Natural killer cell (primary cell): Measurements from ENCODE around the gene ENAH. TPM values are rescaled to one million over a fixed set of nuclear protein-coding genes. Genes with fewer than 3 reads are reported as not detected.
"Not testable (repeated sequence)": the region's sequence is repeated elsewhere in the genome, so short reads cannot be mapped to it uniquely, and the experiment has no call there.

Source experiments
- ATAC-seq, 3 donors: fragments of 150-1000 bp in 2 of 3; fragments of 200-7000 bp in 1 of 3; cut with Tn5 transposase; 1 replicate in 1 of 3; 2 replicates in 2 of 3; pipeline ENCODE4 v1.10.0; 2021; ENCODE audit warnings: mild to moderate bottlenecking in 2 of 3, moderate library complexity in 2 of 3
- DNase-seq, 2 donors: peaks; one replicate each; pipeline versions ENCODE4 v3.0.0 to v3.0.0-alpha.2; 2013 to 2021; ENCODE audit warnings: mixed read lengths in 1 of 2
- H3K27ac ChIP-seq: one replicate; pipeline ENCODE4 v1.5.1; 2013; ENCODE audit warnings: mild to moderate bottlenecking, low read length
- H3K27me3 ChIP-seq: one replicate; pipeline ENCODE4 v1.6.1; 2013; ENCODE audit warnings: low read length; ENCODE audit not compliant: control insufficient read depth, insufficient read depth
- H3K36me3 ChIP-seq: one replicate; pipeline ENCODE4 v1.6.1; 2013; ENCODE audit warnings: low read length; ENCODE audit not compliant: control insufficient read depth, insufficient read depth
- H3K4me1 ChIP-seq: one replicate; pipeline ENCODE4 v1.6.1; 2013; ENCODE audit warnings: low read length; ENCODE audit not compliant: control insufficient read depth, insufficient read depth
- H3K4me3 ChIP-seq: one replicate; pipeline ENCODE4 v1.5.1; 2013; ENCODE audit warnings: low read length
- H3K9me3 ChIP-seq: one replicate; pipeline ENCODE4 v1.6.1; 2013; ENCODE audit warnings: low read length; ENCODE audit not compliant: control insufficient read depth, insufficient read depth
- H3K27ac Mint-ChIP-seq, 2 donors: one replicate each; pipeline ENCODE4 v1.8.0; 2022; ENCODE audit warnings: mild to moderate bottlenecking in 2 of 2, mixed read lengths in 2 of 2, moderate library complexity in 1 of 2
- H3K27me3 Mint-ChIP-seq, 2 donors: one replicate each; pipeline ENCODE4 v1.8.0; 2022; ENCODE audit warnings: low read depth in 2 of 2, mixed read lengths in 2 of 2
- H3K36me3 Mint-ChIP-seq: one replicate; pipeline ENCODE4 v1.8.0; 2022; ENCODE audit warnings: mixed read lengths
- H3K4me1 Mint-ChIP-seq, 2 donors: one replicate each; pipeline ENCODE4 v1.8.0; 2022; ENCODE audit warnings: mixed read lengths in 2 of 2
- H3K4me3 Mint-ChIP-seq: one replicate; pipeline ENCODE4 v1.8.0; 2022; ENCODE audit warnings: mild to moderate bottlenecking, moderate library complexity, mixed read lengths
- H3K9me3 Mint-ChIP-seq, 2 donors: one replicate each; pipeline ENCODE4 v1.8.0; 2022; ENCODE audit warnings: mixed read lengths in 2 of 2
- WGBS: methylation state at CpG from one replicate; pipeline ENCODE4 v1.1.7; 2013; ENCODE audit warnings: missing lambda C conversion rate; ENCODE audit not compliant: insufficient coverage; 5-methylcytosine and 5-hydroxymethylcytosine counted together
- intact Hi-C: fragments of 100-400 bp; cut with micrococcal nuclease; formaldehyde crosslinking; loops from one replicate; pipeline ENCODE4 v1.14.2; 2022
- total RNA-seq, 4 donors: library from RNA; stranded (reverse); fragments of 120-200 nt in 1 of 4; gene quantifications; one replicate each; pipeline versions ENCODE4 v1.2.3 to v1.2.4, GENCODE V29; 2013 to 2022
- TF ChIP-seq, protein P1 (sequence below): fragments of 200-600 bp; IDR thresholded peaks from one replicate; pipeline ENCODE4 v1.8.0; 2022; ENCODE audit warnings: antibody characterized with exemption

ENAH gene
- total RNA-seq, 3 donors from 2014 or later (not counting 1 experiment from before 2014, with no cell fraction given), result not detected

DNA sequence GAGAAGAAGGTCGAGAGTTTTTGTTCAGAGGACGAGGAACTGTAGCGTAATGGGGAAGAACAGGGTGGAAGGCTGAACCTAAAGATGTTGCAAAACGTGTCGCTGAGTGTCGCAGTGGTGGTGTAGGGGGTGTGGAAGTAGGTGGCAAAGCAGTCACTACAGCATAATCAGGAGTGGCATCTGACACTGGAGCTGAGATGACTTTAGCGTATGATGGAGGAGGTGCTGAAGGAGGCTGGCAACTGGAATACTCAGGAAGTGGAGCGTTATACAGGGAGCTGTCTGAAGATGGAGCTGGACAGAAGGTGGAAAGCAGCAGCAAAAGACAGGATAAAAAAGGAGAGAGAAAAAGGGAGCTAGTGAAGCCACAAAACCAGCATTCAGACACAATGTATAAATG is 135.2 kb downstream of the ENAH start:
- Histone ChIP-seq H3K27ac (no peak overlapping the region), H3K36me3 (no peaks in the 10 kb centered on the region), H3K27me3 (no peaks in the 10 kb centered on the region), H3K9me3 (no peaks in the 10 kb centered on the region), H3K4me3 (no peak overlapping the region), H3K4me1 (no peaks in the 10 kb centered on the region)
- Mint-ChIP-seq H3K4me1 (no peaks in the 10 kb centered on the region), H3K27me3 (peaks cover 10 to 23% of the 10 kb centered on the region in 2 donors), H3K9me3 (no peaks in the 10 kb centered on the region), H3K36me3 (no peaks in the 10 kb centered on the region), H3K27ac (no peak overlapping the region), H3K4me3 (no peak overlapping the region)
- no peak for ATAC-seq
- WGBS, result 84% methylated on average over 8 of the region's 8 CpGs
- DNase-seq, result no peak
- TF ChIP-seq, protein P1, sequence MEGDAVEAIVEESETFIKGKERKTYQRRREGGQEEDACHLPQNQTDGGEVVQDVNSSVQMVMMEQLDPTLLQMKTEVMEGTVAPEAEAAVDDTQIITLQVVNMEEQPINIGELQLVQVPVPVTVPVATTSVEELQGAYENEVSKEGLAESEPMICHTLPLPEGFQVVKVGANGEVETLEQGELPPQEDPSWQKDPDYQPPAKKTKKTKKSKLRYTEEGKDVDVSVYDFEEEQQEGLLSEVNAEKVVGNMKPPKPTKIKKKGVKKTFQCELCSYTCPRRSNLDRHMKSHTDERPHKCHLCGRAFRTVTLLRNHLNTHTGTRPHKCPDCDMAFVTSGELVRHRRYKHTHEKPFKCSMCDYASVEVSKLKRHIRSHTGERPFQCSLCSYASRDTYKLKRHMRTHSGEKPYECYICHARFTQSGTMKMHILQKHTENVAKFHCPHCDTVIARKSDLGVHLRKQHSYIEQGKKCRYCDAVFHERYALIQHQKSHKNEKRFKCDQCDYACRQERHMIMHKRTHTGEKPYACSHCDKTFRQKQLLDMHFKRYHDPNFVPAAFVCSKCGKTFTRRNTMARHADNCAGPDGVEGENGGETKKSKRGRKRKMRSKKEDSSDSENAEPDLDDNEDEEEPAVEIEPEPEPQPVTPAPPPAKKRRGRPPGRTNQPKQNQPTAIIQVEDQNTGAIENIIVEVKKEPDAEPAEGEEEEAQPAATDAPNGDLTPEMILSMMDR, result no peak
- intact Hi-C loops, result no loop called here

DNA sequence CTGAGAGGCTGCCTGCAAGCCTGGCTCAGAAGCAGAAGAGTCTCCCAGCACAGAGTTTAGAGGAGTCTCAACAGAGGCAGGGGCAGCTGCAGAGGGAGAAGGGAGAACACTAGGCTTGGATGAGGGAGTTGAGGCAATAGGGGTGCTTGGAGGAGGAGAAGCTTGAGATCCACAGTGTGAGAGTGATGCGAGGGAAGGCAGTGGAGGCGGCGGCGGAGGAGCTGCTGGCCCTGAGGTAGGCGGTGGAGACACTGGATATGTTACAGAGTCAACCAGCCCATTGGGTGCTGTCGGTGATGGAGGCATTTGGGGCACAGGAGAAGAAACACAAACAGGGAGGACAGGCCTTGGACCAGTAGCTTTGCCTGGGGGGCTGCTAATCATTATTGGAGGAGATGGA is 135.7 kb downstream of the ENAH start:
- 96% methylated on average over 6 of the region's 6 CpGs for WGBS
- Histone ChIP-seq H3K4me3 (no peak overlapping the region), H3K27ac (no peak overlapping the region), H3K36me3 (no peaks in the 10 kb centered on the region), H3K27me3 (no peaks in the 10 kb centered on the region), H3K9me3 (no peaks in the 10 kb centered on the region), H3K4me1 (no peaks in the 10 kb centered on the region)
- ATAC-seq, result no peak
- Mint-ChIP-seq H3K4me3 (no peak overlapping the region), H3K27me3 (peaks cover 10 to 23% of the 10 kb centered on the region in 2 donors), H3K4me1 (no peaks in the 10 kb centered on the region), H3K9me3 (no peaks in the 10 kb centered on the region), H3K27ac (no peak overlapping the region), H3K36me3 (no peaks in the 10 kb centered on the region)
- TF ChIP-seq, protein P1, result no peak
- intact Hi-C loops, result no loop called here
- DNase-seq, result no peak

DNA sequence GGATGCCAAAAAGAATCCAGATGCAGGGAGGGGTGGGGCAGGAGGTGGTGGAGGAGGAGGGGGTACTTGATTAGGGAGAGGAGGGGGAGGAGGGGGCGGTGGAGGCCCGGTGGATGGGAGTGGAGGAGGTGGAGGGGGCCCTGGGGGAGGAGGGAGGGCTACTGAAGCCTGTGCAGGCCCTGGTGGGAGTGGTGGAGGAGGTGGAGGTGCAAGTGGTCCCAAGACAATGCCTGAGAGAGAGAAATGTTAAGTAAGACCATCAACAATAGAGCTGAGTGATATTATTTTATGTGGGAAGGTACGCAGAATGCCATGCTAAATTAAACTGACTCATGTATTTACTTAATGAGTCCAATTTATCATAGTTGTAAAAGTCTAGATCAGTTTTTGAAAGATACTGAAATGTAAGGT is 138.2 kb downstream of the ENAH start:
- Mint-ChIP-seq H3K36me3 (no peaks in the 10 kb centered on the region), H3K4me1 (no peaks in the 10 kb centered on the region), H3K9me3 (no peaks in the 10 kb centered on the region), H3K4me3 (no peak overlapping the region), H3K27ac (no peak overlapping the region), H3K27me3 (peaks cover 12 to 23% of the 10 kb centered on the region in 2 donors)
- Histone ChIP-seq H3K4me3 (no peak overlapping the region), H3K9me3 (no peaks in the 10 kb centered on the region), H3K27ac (no peak overlapping the region), H3K36me3 (no peaks in the 10 kb centered on the region), H3K27me3 (no peaks in the 10 kb centered on the region), H3K4me1 (no peaks in the 10 kb centered on the region)
- intact Hi-C loops, result no loop called here
- WGBS, result 88% methylated on average over 2 of the region's 3 CpGs
- TF ChIP-seq, protein P1, result no peak
- DNase-seq (no peak), ATAC-seq (no peak)

DNA sequence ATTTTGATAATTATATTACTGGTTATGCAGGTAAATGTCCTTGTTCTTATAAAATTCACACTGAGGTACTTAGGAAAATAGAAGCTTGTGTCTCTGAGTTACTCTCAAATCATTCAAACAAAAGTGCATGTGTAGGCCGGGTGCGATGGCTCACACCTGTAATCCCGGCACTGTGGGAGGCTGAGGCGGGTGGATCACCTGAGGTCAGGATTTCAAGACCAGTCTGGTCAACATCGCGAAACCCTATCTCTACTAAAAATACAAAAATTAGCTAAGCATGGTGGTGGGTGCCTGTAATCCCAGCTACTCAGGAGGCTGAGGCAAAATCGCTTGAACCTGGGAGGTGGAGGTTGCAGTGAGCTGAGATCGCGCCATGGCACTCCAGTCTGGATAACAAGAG is 139.3 kb downstream of the ENAH start:
- H3K4me3 ChIP-seq, H3K4me1 ChIP-seq, ATAC-seq, intact Hi-C loops, DNase-seq, H3K36me3 ChIP-seq, H3K27me3 ChIP-seq, H3K9me3 Mint-ChIP-seq, H3K27ac ChIP-seq, H3K4me1 Mint-ChIP-seq, H3K27ac Mint-ChIP-seq, H3K4me3 Mint-ChIP-seq, H3K9me3 ChIP-seq, H3K36me3 Mint-ChIP-seq: not testable (repeated sequence)
- WGBS, result 95% methylated on average over 8 of the region's 9 CpGs
- peaks cover 9 to 15% of the 10 kb centered on the region in 2 donors for H3K27me3 Mint-ChIP-seq
